ENCODE data around the gene SBNO1.
A peak's percentile ranks its signal among the peaks of the same experiment; 100 is the strongest.
"Not testable (repeated sequence)": the region's sequence is repeated elsewhere in the genome, so short reads cannot be mapped to it uniquely, and the experiment has no call there.

Gene SBNO1

DNA sequence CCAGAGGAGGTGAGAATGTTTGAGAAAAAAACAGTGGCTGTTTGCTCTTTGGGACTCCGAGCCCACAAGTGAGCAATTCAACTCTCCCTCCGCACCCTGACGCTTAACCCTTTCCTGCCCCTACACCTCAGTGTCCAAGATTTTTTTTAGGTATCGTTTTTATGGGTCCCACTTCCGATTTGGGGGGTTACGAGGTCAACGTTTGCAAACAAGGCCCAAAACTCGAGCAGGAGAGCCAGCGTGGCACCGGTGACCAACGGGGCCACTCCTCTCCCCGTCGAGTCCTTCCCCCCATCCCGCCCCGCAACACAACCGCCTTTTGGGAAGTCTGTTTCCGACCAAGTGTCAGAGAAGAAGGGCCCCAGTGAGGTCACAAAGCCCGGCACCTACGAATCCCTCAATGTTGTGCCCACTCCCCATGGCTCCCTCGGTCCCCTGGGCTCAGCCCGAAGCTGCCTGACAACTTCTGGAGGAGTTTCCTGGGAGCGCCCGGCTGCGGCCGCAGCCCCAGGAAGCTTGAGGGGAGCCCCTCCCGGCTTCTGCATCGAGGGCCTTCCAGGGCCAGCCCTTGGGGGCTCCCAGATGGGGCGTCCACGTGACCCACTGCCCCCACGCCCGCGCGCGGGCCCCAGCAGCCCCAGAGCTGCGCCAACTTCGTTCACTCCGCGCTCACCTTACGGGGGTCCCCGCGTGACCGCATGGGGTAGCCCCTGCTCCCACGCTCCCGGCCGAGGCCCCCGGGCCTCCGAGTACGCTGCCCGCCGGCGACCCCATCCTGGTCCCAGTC lies 94.2 kb downstream of the SBNO1 start:
- DNase-seq (ENCODE audit: low spot score), result no peak

- no peak for DNase-seq (ENCODE audit: low spot score)
Observed at GRCh38 chr12:123269896-123270213, 94.8 kb downstream of the SBNO1 start.

DNA sequence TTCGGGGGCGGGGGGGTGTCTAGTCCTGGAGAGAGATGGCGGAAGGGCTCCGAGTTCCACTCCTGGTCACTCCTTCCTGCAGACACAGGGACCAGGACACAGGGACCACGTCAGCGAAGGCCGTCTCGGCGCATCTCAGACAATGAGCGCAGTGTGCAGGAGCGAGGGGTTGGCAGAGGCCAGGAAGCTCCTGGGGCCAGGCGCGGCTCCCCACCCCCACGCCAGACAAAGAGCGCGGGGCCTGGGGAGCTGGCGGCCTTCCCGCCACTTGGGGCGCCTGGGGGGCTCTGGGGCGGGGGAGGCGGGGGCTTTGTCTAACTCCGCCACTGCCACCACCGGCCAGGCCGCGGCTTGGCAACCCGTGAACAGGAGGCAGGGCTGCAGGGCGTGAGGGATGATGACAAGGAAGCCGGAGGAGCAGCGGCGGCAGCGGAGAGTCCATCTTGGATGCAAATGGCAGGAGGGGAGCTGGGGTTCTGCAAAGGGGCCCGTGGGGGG lies 95.2 kb downstream of the SBNO1 start:
- peak; percentile 92 for DNase-seq (ENCODE audit: low spot score)

DNA sequence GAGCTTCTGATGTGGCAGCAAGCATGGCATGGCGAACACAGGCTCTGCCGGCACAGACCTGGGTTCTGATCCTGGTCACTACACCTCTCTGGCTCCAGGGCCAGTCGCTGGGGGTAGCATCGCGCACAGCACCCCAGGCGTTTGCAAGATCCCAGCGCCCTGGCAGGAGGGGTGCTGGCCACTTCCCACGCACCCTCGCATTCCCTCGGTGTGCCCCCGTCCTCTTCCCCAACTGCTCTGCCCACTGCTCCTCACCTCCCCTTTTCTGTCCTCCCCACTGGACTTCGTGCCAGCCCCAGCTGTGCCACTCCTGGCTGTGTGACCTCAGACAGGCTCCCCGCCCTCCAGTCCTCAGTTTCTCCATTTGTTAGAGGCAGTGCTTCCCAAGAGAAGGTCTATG lies 95.8 kb downstream of the SBNO1 start:
- no peak for DNase-seq (ENCODE audit: low spot score)

- DNase-seq (ENCODE audit: low spot score), result peak; percentile 92
Observed at GRCh38 chr12:123267991-123268843, 96.4 kb downstream of the SBNO1 start.

GRCh38 chr12:123267335-123267920 lies 97.2 kb downstream of the SBNO1 start:
- no peak for DNase-seq (ENCODE audit: low spot score)

DNA sequence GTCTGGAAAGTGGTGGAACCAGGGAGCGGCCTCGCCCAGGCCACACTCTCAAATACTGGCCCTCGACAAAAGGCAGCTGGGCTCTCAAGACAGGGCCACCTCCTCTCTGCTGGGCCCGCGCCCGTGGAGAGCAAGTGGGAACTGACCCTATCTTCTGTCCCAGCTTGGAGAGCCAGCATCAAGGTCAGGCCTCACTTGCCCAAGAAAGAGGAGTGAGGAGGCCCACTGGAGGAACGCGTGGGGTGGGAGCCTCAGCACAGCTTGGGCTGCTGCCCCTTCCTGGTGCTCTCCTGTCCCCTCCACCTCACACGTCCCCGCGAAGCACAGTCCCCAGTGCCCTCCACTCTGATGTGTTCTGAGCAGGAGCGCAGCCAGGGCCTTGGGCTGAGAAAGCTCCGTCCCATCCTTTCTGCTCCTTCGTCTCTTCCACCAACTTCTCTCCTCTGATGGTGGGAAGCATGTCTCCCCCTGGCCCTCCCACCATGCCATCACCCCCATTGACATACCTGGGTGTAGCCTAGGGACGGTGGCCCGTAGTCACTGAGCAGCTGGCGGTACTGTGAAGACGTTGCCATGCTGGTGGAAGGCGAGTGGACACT lies 97.9 kb downstream of the SBNO1 start:
- no peak for DNase-seq (ENCODE audit: low spot score)

GRCh38 chr12:123265851-123266678 lies 98.6 kb downstream of the SBNO1 start:
- DNase-seq (ENCODE audit: low spot score), result no peak

GRCh38 chr12:123264642-123265041 lies 100.0 kb downstream of the SBNO1 start:
- no peak for DNase-seq (ENCODE audit: low spot score)

- DNase-seq (ENCODE audit: low spot score), result no peak
Observed at GRCh38 chr12:123263196-123263817, 101.3 kb downstream of the SBNO1 start.

DNA sequence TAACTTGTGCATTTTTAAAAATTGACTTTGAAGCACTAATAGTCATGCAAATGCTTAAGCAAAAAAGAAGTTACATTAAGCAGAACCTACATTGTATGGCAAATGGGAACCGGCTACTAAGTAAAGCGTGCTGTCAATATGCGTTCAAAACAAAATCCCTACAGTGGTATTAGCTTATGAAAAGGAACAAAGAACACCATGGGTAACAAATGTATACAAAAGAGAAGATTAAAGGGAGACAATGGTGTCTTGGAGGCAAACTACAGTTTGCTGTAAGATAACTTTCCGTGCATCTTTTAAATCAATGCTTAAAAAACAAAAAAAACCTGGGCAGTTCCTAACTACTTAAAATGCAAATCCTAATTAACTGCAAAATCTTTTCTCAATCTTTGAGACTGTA lies 103.5 kb downstream of the SBNO1 start:
- DNase-seq (ENCODE audit: low spot score), result no peak

- no peak for DNase-seq (ENCODE audit: low spot score)
Observed at GRCh38 chr12:123260081-123260480, 104.6 kb downstream of the SBNO1 start.

DNA sequence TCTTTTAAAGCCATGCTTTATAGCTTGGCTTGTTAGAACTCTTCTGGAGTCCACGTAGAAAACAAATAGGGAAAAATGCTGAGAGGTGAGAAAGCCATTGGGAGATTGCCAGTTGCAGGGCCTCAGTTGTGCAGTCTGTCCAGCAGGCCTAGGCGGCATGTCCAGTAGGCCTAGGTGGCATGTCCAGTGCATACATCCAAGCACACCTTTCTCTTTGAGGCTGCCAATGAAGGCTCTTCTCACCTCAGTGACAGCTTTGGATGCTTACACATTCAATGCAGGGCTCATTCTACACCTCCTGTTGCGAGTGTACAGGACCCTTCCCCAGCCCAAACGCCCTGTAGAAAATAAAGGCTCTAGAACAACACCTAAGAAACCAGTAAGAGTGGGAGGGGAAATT lies 106.1 kb downstream of the SBNO1 start:
- no peak for DNase-seq (ENCODE audit: low spot score)

- no peak for DNase-seq (ENCODE audit: low spot score)
Observed at GRCh38 chr12:123254853-123255446, 109.7 kb downstream of the SBNO1 start.

DNA sequence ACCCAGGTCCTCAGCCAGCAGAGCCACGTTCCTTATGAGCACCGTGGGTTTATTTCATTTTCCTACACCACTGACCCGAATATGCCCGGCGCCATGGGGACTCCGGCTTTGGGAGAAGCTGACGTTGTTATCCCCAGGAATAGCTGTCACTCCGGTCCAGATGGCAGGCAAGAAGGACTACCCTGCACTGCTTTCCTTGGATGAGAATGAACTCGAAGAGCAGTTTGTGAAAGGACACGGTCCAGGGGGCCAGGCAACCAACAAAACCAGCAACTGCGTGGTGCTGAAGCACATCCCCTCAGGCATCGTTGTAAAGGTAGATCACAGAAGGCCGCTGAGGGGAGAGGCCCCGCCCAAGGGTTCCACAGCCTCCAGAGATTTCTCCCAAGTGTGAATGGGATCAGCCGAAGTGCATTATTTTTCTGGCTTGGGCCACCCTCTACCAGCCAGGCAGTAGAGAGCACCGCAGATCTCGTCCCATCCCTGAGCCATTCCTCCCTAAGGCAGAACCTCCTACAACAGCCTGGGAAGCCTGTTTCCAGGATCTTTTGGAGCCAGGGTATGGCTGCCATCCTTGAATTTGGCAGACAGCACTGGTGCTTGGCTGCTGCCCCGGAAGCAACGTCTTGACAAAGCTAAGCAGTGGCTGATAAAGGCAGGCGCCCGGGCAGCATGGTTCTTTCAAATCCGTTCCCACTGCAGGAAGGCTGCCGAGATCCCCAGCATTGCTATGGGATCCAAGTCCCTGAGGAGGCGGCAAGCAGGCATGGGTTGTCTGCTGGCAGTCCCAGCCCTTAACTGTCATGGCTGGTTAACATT lies 110.8 kb downstream of the SBNO1 start:
- peak; percentile 82 for DNase-seq (ENCODE audit: low spot score)

DNA sequence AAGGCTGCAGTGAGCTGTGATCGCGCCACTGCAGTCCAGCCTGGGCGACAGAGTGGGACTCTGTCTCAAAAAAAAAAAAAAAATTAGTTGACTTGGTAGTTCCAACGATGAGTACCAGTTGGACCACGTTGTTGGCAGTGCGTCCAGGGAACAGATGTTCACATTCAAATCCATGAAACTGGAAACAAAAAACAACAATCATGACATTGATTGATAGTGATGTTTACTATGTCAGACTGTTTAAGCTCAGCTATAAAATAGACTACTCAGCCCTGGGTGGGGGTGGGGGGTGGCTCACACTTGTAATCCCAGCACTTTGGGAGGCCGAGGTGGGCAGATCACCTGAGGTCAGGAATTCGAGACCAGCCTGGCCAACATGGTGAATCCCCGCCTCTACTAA lies 112.3 kb downstream of the SBNO1 start:
- DNase-seq (ENCODE audit: low spot score), result not testable (repeated sequence)

DNA sequence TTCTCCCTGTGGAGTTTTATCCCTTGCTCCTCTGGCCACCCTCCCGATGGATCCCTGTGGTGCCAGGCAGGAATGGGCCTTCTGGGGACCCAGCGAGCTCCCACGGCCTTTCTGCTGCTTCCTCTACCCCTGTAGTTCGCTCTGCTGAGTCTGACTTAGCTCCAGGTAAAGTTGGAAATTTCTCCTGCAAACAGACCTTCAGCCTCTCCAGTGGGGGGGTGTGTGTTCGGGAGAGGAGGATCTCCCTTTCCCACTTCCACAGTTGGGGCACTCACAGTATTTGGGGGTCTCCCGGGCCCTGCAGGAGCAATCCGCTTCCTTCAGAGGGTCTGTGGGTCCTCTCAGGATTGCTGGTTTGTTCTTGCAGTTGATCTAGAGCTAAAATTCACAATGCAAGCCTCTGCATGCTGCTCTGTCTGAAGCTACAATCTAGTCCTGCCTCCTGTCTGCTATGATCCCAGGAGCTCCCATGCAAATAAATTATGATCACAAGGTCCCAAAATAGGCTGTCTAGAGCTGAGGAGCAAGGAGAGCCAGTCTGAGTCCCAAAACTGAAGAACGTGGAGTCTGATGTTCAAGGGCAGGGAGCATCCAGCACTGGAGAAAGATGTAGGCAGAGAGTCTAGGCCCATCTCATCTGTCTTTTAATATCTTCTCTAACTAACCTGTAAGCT lies 113.1 kb downstream of the SBNO1 start:
- DNase-seq (ENCODE audit: low spot score), result no peak

GRCh38 chr12:123250471-123251383 lies 113.9 kb downstream of the SBNO1 start:
- no peak for DNase-seq (ENCODE audit: low spot score)

All from Ammon's horn (tissue), 1 donor.